Suppressor macrophage (primary cell): ENCODE data around the gene RFPL2.
"Not testable (repeated sequence)": the region's sequence is repeated elsewhere in the genome, so short reads cannot be mapped to it uniquely, and the experiment has no call there.

ENCODE experiments used
- DNase-seq, 4 experiments: peaks; one replicate each; pipeline ENCODE4 v3.0.0-alpha.2; 2020 to 2022

Gene RFPL2

GRCh38 chr22:32164075-32164860 lies 40.6 kb downstream of the RFPL2 start:
- DNase-seq, result peak; percentile 70 to 79 (median 76)

GRCh38 chr22:32160411-32160810 lies 44.5 kb downstream of the RFPL2 start:
- DNase-seq, result not testable (repeated sequence)

- DNase-seq, result no peak
These were observed 46.0 kb downstream of the RFPL2 start, which contains the start of gene C22orf42 for GRCh38 chr22:32158712-32159533. TSS of gene C22orf42 (minus strand) at chr22:32159303. CDS start at chr22:32159215, 88 bp downstream.

- DNase-seq, result not testable (repeated sequence)
These were observed 47.2 kb downstream of the RFPL2 start for GRCh38 chr22:32157632-32158031.

GRCh38 chr22:32154727-32155126 lies 50.1 kb downstream of the RFPL2 start:
- DNase-seq, result not testable (repeated sequence)

GRCh38 chr22:32151641-32152040 lies 53.2 kb downstream of the RFPL2 start:
- DNase-seq, result peak; percentile 34 to 74 (median 44)

- peak in 2 of 4 experiments; percentile 51 to 59 for DNase-seq
These were observed 54.2 kb downstream of the RFPL2 start for GRCh38 chr22:32150647-32151046.

- peak in 3 of 4 experiments; percentile 18 to 36 (median 30) for DNase-seq
These were observed 56.5 kb downstream of the RFPL2 start for GRCh38 chr22:32148372-32148771.

GRCh38 chr22:32147128-32147527 lies 57.7 kb downstream of the RFPL2 start:
- DNase-seq, result not testable (repeated sequence)

GRCh38 chr22:32144496-32145274 lies 60.2 kb downstream of the RFPL2 start:
- DNase-seq, result peak; percentile 75 to 93 (median 86)

GRCh38 chr22:32142600-32142999 lies 62.3 kb downstream of the RFPL2 start:
- DNase-seq, result no peak

GRCh38 chr22:32140688-32141087 lies 64.2 kb downstream of the RFPL2 start:
- DNase-seq, result not testable (repeated sequence)
